SK-N-SH treated with all-trans-retinoic acid at 6 μM for 48 hours (cell line): ENCODE data around the gene USP15.

Experiments used
- ATAC-seq: fragments of 200-7000 bp; cut with Tn5 transposase; 3 replicates; pipeline ENCODE4 v1.9.1; 2020; ENCODE audit warnings: mild to moderate bottlenecking, moderate library complexity
- ARNTL ChIP-seq: fragments of 450-650 bp; formaldehyde crosslinking; IDR thresholded peaks from 2 replicates; pipeline ENCODE4 v1.5.0; 2020; ENCODE audit warnings: low read depth, mild to moderate bottlenecking, moderate library complexity, borderline replicate concordance
- CSDC2 ChIP-seq: fragments of 250-450 bp; sonication (Bioruptor Pico); IDR thresholded peaks from 2 replicates; pipeline ENCODE4 v1.5.0; 2020; ENCODE audit warnings: mild to moderate bottlenecking, moderate library complexity
- GLIS3 ChIP-seq: fragments of 250-450 bp; sonication (Bioruptor Pico); IDR thresholded peaks from 2 replicates; pipeline ENCODE4 v1.5.0; 2020; ENCODE audit warnings: mild to moderate bottlenecking, moderate library complexity
- ISL1 ChIP-seq: fragments of 250-450 bp; sonication (Bioruptor Pico); IDR thresholded peaks from 2 replicates; pipeline ENCODE4 v2.1.2; 2022; ENCODE audit warnings: mild to moderate bottlenecking, moderate library complexity
- OSR1 ChIP-seq: fragments of 250-450 bp; sonication (Bioruptor Pico); IDR thresholded peaks from 2 replicates; pipeline ENCODE4 v1.8.0; 2022; ENCODE audit warnings: moderate library complexity, mild to moderate bottlenecking, inconsistent platforms
- PATZ1 ChIP-seq: fragments of 250-450 bp; sonication (Bioruptor Pico); IDR thresholded peaks from 2 replicates; pipeline ENCODE4 v1.8.0; 2020; ENCODE audit warnings: mild to moderate bottlenecking, moderate library complexity, borderline replicate concordance
- POU6F1 ChIP-seq: fragments of 250-450 bp; sonication (Bioruptor Pico); IDR thresholded peaks from 2 replicates; pipeline ENCODE4 v1.8.0; 2021; ENCODE audit warnings: low read depth, mild to moderate bottlenecking, moderate library complexity, borderline replicate concordance
- RARB ChIP-seq: fragments of 250-450 bp; sonication (Bioruptor Pico); IDR thresholded peaks from 2 replicates; pipeline ENCODE4 v1.8.0; 2021; ENCODE audit warnings: mild to moderate bottlenecking, moderate library complexity
- TCF4 ChIP-seq: fragments of 250-450 bp; sonication (Bioruptor Pico); IDR thresholded peaks from 2 replicates; pipeline ENCODE4 v1.8.0; 2021; ENCODE audit warnings: mild to moderate bottlenecking, moderate library complexity, borderline replicate concordance
- TOX ChIP-seq: fragments of 250-450 bp; sonication (Bioruptor Pico); IDR thresholded peaks from 2 replicates; pipeline ENCODE4 v1.8.0; 2021; ENCODE audit warnings: mild to moderate bottlenecking, moderate library complexity, borderline replicate concordance
- TSHZ2 ChIP-seq: fragments of 250-450 bp; sonication (Bioruptor Pico); IDR thresholded peaks from 2 replicates; pipeline ENCODE4 v1.5.0; 2020; ENCODE audit warnings: mild to moderate bottlenecking, moderate library complexity
- ZC3H10 ChIP-seq: fragments of 250-450 bp; sonication (Bioruptor Pico); IDR thresholded peaks from 2 replicates; pipeline ENCODE4 v1.5.1; 2021; ENCODE audit warnings: mild to moderate bottlenecking, moderate library complexity
- ZFP3 ChIP-seq: fragments of 250-450 bp; sonication (Bioruptor Pico); IDR thresholded peaks from 2 replicates; pipeline ENCODE4 v1.5.0; 2020; ENCODE audit warnings: mild to moderate bottlenecking, moderate library complexity
- ZFP30 ChIP-seq: fragments of 450-650 bp; formaldehyde crosslinking; IDR thresholded peaks from 2 replicates; pipeline ENCODE4 v1.5.0; 2022; ENCODE audit warnings: mild to moderate bottlenecking, moderate library complexity
- ZNF565 ChIP-seq: fragments of 450-650 bp; formaldehyde crosslinking; conservative IDR thresholded peaks from 2 replicates; pipeline ENCODE4 v1.5.0; 2020; ENCODE audit warnings: low read depth, mild to moderate bottlenecking, moderate library complexity
- ZNF70 ChIP-seq: fragments of 450-650 bp; formaldehyde crosslinking; IDR thresholded peaks from 2 replicates; pipeline ENCODE4 v1.5.0; 2020; ENCODE audit warnings: mild to moderate bottlenecking, moderate library complexity
- ZNF8 ChIP-seq: fragments of 450-650 bp; formaldehyde crosslinking; IDR thresholded peaks from 2 replicates; pipeline ENCODE4 v1.5.0; 2020; ENCODE audit warnings: mild to moderate bottlenecking, moderate library complexity

USP15 gene

GRCh38 chr12:62249419-62249818, 10.8 kb upstream of the USP15 start:
- no peak for ATAC-seq
- TF ChIP-seq ZFP3 (CRISPR knock-in tag) (no peak), RARB (no peak), ISL1 (CRISPR knock-in tag) (no peak)

- no peak for TF ChIP-seq PATZ1 (CRISPR knock-in tag)
- no peak for TF ChIP-seq TOX (CRISPR knock-in tag)
- no peak for TF ChIP-seq ZC3H10 (CRISPR knock-in tag)
- TF ChIP-seq POU6F1 (CRISPR knock-in tag): no peak
- no peak for TF ChIP-seq TCF4 (CRISPR knock-in tag)
- no peak for TF ChIP-seq ZFP30 (CRISPR knock-in tag)
- no peak for TF ChIP-seq CSDC2 (CRISPR knock-in tag)
- ATAC-seq: no peak
These were observed 9.3 kb upstream of the USP15 start for GRCh38 chr12:62250671-62251608.

- ATAC-seq: no peak
These were observed 8.6 kb upstream of the USP15 start for GRCh38 chr12:62251609-62251958.

GRCh38 chr12:62252576-62252975, 7.6 kb upstream of the USP15 start:
- TF ChIP-seq TOX (CRISPR knock-in tag): no peak
- ATAC-seq: no peak

More at GRCh38 chr12:62251609-62251958, 8.6 kb upstream of the USP15 start:
- no peak for TF ChIP-seq RARB
- TF ChIP-seq TCF4 (CRISPR knock-in tag): no peak
- TF ChIP-seq CSDC2 (CRISPR knock-in tag): no peak
- no peak for TF ChIP-seq ISL1 (CRISPR knock-in tag)
- no peak for TF ChIP-seq TSHZ2 (CRISPR knock-in tag)
- TF ChIP-seq ZFP3 (CRISPR knock-in tag): no peak
- no peak for TF ChIP-seq GLIS3 (CRISPR knock-in tag)
- no peak for TF ChIP-seq ZNF565 (CRISPR knock-in tag)
- TF ChIP-seq TOX (CRISPR knock-in tag): no peak
- no peak for TF ChIP-seq OSR1 (CRISPR knock-in tag)
- TF ChIP-seq ZNF70 (CRISPR knock-in tag): no peak

GRCh38 chr12:62254967-62255366, 5.2 kb upstream of the USP15 start:
- no peak for ATAC-seq
- TF ChIP-seq TOX (CRISPR knock-in tag) (no peak), ZNF70 (CRISPR knock-in tag) (no peak)

- TF ChIP-seq ISL1 (CRISPR knock-in tag) (no peak), ARNTL (no peak), ZNF8 (CRISPR knock-in tag) (no peak)
- ATAC-seq: no peak
These were observed 3.7 kb upstream of the USP15 start for GRCh38 chr12:62256408-62257096.
